ENCODE data around the gene ADCY2. TPM values are rescaled to one million over a fixed set of nuclear protein-coding genes. Genes with fewer than 3 reads are reported as not detected.

The ADCY2 gene
- total and polyA plus RNA-seq, 4 experiments from 2014 or later, result not detected

DNA sequence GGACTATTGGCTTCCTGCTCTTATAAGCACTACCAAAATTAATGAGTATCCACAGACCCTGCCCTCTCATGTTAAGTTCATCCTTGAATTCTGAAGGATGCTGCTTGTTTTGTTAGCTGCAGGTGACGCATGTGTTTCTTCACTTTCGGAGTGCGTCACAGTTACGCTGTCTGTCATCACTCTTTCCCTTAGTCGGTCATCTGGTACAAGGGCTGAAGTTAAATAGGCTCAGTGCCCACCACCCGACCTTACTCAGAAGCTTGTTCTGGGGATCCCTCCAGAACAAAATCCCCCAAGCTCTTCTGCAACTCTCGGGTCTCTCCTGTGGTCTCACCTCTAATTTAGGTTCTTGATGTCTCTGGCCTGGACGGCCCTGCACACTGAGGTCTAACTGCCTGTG is 51.0 kb downstream of the ADCY2 start:
- ChIA-PET POLR2A (ENCODE audit: partially characterized antibody) (no interaction called here), CTCF (ENCODE audit: partially characterized antibody) (no interaction called here)
- no peak for DNase-seq
- Histone ChIP-seq H3K36me3 (ENCODE audit: insufficient read depth, low read length) (no peaks in the 10 kb centered on the region), H3K27me3 (ENCODE audit: insufficient read depth, low read length) (no peaks in the 10 kb centered on the region), H3K4me3 (ENCODE audit: low read length in 2 of 2) (no peak overlapping the region), H3K9me3 (ENCODE audit: control insufficient read depth in 1 of 2, low read length in 2 of 2) (no peaks in the 10 kb centered on the region), H3K4me1 (ENCODE audit: insufficient read depth, low read length) (no peaks in the 10 kb centered on the region), H3K27ac (ENCODE audit: low read depth, low read length) (no peak overlapping the region)
- no peak overlapping the region for H3K4me3 Mint-ChIP-seq
- no peak overlapping the region for H3K27ac Mint-ChIP-seq
- H3K36me3 Mint-ChIP-seq, result no peaks in the 10 kb centered on the region
- H3K9me3 Mint-ChIP-seq, result no peaks in the 10 kb centered on the region
- intact Hi-C loops (cut with micrococcal nuclease), result no loop called here
- H3K27me3 Mint-ChIP-seq, result peaks cover 0 to 2% of the 10 kb centered on the region in 2 donors
- no peaks in the 10 kb centered on the region for H3K4me1 Mint-ChIP-seq

DNA sequence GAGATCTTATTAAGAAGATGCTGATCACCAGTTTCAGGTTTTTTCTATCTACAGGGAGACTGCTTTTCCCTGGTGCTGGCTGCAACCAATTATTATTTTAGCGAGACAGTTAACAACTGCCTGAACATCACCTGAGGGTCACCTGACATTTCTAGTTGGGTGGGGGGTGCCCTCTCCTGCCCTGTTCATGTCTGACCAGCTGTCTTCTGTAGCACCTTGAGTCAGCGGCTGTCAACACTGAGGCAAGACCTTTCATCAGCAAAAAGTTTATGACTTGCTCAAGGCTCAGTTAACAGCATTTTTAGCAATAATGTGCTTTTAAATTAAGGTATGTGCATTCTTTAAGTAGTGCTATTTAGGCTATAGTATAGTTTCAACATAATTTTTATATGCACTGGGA is 58.0 kb downstream of the ADCY2 start:
- Histone ChIP-seq H3K9me3 (ENCODE audit: control insufficient read depth in 1 of 2, low read length in 2 of 2) (no peaks in the 10 kb centered on the region), H3K4me1 (ENCODE audit: insufficient read depth, low read length) (no peaks in the 10 kb centered on the region), H3K27me3 (ENCODE audit: insufficient read depth, low read length) (no peaks in the 10 kb centered on the region), H3K36me3 (ENCODE audit: insufficient read depth, low read length) (no peaks in the 10 kb centered on the region), H3K27ac (ENCODE audit: low read depth, low read length) (no peak overlapping the region), H3K4me3 (ENCODE audit: low read length in 2 of 2) (no peak overlapping the region)
- ChIA-PET CTCF (ENCODE audit: partially characterized antibody) (no interaction called here), POLR2A (ENCODE audit: partially characterized antibody) (no interaction called here)
- H3K9me3 Mint-ChIP-seq, result peaks cover 0 to 2% (median 0%) of the 10 kb centered on the region in 8 donors
- no peak for DNase-seq
- no peak overlapping the region for H3K4me3 Mint-ChIP-seq
- intact Hi-C loops (cut with micrococcal nuclease), result no loop called here
- H3K4me1 Mint-ChIP-seq, result no peaks in the 10 kb centered on the region
- H3K27me3 Mint-ChIP-seq, result no peaks in the 10 kb centered on the region
- no peaks in the 10 kb centered on the region for H3K36me3 Mint-ChIP-seq
- no peak overlapping the region for H3K27ac Mint-ChIP-seq

DNA sequence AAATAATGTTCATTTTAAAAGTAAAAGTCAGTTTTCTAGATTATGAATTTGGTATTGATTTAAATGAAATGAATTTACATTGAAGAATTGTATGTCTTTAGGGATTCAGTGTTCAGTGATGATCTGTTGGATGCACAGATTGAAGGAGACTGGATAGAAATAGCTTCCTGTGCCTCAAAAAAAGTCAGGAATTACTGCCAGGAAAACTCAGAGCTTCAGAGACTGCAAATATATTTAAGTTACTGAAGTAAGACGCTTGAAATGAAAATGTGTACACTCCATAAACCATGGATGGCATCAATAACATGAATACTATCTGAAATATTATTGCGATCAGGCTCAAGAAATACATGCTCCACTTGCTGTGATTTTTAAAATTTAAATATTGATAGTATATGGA is 60.3 kb downstream of the ADCY2 start:
- no peak overlapping the region for H3K4me3 Mint-ChIP-seq
- no peak overlapping the region for H3K27ac Mint-ChIP-seq
- H3K9me3 ChIP-seq (ENCODE audit: control insufficient read depth in 1 of 2, low read length in 2 of 2), result no peaks in the 10 kb centered on the region
- POLR2A ChIA-PET (ENCODE audit: partially characterized antibody), result no interaction called here
- H3K4me3 ChIP-seq (ENCODE audit: low read length in 2 of 2), result no peak overlapping the region
- CTCF ChIA-PET (ENCODE audit: partially characterized antibody), result no interaction called here
- no peak overlapping the region for H3K27ac ChIP-seq (ENCODE audit: low read depth, low read length)
- no peaks in the 10 kb centered on the region for H3K27me3 ChIP-seq (ENCODE audit: insufficient read depth, low read length)
- peaks cover 0 to 2% (median 0%) of the 10 kb centered on the region in 8 donors for H3K9me3 Mint-ChIP-seq
- no peaks in the 10 kb centered on the region for H3K4me1 Mint-ChIP-seq
- intact Hi-C loops (cut with micrococcal nuclease), result no loop called here
- no peaks in the 10 kb centered on the region for H3K4me1 ChIP-seq (ENCODE audit: insufficient read depth, low read length)
- H3K36me3 ChIP-seq (ENCODE audit: insufficient read depth, low read length), result no peaks in the 10 kb centered on the region
- H3K36me3 Mint-ChIP-seq, result no peaks in the 10 kb centered on the region
- no peaks in the 10 kb centered on the region for H3K27me3 Mint-ChIP-seq
- no peak for DNase-seq

DNA sequence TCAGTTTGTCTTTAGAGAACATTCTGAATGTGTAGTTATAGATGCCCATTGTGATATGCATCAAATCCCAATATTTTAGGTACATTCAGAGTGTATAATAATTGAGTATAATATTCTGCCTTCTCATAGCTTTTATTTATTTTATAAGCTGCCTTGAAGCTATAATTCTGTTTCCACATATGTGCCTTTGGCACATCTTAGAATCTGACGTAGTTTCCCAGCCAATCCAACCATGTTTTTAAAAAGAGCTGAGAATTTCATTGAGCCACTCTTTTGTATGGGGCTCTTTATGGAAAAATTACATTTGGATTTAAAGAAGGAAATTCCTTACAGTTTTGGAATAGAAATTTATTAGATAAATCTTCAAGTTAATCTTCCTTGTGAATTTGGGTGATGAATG is 65.4 kb downstream of the ADCY2 start:
- H3K36me3 Mint-ChIP-seq, result no peaks in the 10 kb centered on the region
- no peaks in the 10 kb centered on the region for H3K4me1 ChIP-seq (ENCODE audit: insufficient read depth, low read length)
- DNase-seq, result no peak
- H3K27me3 ChIP-seq (ENCODE audit: insufficient read depth, low read length), result no peaks in the 10 kb centered on the region
- intact Hi-C loops (cut with micrococcal nuclease), result no loop called here
- ChIA-PET CTCF (ENCODE audit: partially characterized antibody) (interaction anchor here (0.7 kb wide), 1 partner anchor 10 kb away, joined by 3 read pairs; no protein-coding TSS in a partner anchor), POLR2A (ENCODE audit: partially characterized antibody) (no interaction called here)
- no peak overlapping the region for H3K4me3 ChIP-seq (ENCODE audit: low read length in 2 of 2)
- no peaks in the 10 kb centered on the region for H3K4me1 Mint-ChIP-seq
- H3K9me3 Mint-ChIP-seq, result no peaks in the 10 kb centered on the region
- no peak overlapping the region for H3K27ac ChIP-seq (ENCODE audit: low read depth, low read length)
- H3K27ac Mint-ChIP-seq, result no peak overlapping the region
- no peaks in the 10 kb centered on the region for H3K36me3 ChIP-seq (ENCODE audit: insufficient read depth, low read length)
- no peaks in the 10 kb centered on the region for H3K27me3 Mint-ChIP-seq
- no peak overlapping the region for H3K4me3 Mint-ChIP-seq
- H3K9me3 ChIP-seq (ENCODE audit: control insufficient read depth in 1 of 2, low read length in 2 of 2), result no peaks in the 10 kb centered on the region

DNA sequence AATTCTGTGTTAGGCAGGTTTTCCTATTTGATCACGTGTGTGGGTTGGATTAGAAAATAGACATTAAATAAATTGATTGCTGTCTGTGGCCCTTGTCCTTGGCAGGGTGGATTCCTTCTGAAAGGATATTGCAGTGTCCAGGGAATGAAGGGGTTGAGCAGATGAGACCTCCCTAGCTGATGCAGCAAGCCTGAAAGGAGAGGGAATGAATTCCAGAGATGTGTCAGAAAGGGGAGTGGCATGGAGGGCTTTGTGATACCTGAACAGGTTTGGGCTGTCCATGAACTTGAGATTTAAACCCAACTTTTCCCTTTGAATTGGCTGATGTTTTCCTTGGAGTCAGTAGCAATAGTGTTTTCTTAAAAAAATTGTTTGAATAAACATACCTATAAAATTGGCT is 66.8 kb downstream of the ADCY2 start:
- Histone ChIP-seq H3K27ac (ENCODE audit: low read depth, low read length) (no peak overlapping the region), H3K4me3 (ENCODE audit: low read length in 2 of 2) (no peak overlapping the region), H3K9me3 (ENCODE audit: control insufficient read depth in 1 of 2, low read length in 2 of 2) (no peaks in the 10 kb centered on the region), H3K27me3 (ENCODE audit: insufficient read depth, low read length) (no peaks in the 10 kb centered on the region), H3K36me3 (ENCODE audit: insufficient read depth, low read length) (no peaks in the 10 kb centered on the region), H3K4me1 (ENCODE audit: insufficient read depth, low read length) (no peaks in the 10 kb centered on the region)
- CTCF ChIA-PET (ENCODE audit: partially characterized antibody), result interaction anchor here (0.6 kb wide), 1 partner anchor 887 kb away, joined by 4 read pairs; no protein-coding TSS in a partner anchor
- Mint-ChIP-seq H3K4me3 (no peak overlapping the region), H3K27me3 (no peaks in the 10 kb centered on the region), H3K27ac (no peak overlapping the region), H3K36me3 (no peaks in the 10 kb centered on the region), H3K4me1 (no peaks in the 10 kb centered on the region), H3K9me3 (no peaks in the 10 kb centered on the region)
- DNase-seq, result no peak
- intact Hi-C loops (cut with micrococcal nuclease), result no loop called here
- POLR2A ChIA-PET (ENCODE audit: partially characterized antibody), result no interaction called here

DNA sequence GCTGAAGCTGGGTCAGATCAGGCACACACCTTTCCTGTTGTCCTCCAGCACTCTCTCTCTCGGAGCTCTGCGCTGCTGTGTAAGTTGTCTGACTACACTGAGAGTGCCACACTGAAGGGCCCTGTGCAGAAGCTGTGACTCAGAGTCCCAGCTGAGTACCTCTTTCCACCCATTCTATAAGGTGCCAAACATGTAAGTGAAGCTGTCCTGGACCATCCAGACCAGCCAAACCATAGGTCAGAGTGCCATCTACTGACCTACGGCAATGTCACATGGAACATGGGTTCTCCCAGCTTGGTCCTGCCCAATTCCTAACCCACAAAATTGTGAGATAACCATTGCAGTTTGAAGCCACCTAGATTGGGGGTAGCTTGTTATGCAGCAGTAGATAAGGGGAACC is 68.2 kb downstream of the ADCY2 start:
- Mint-ChIP-seq H3K4me3 (no peak overlapping the region), H3K9me3 (no peaks in the 10 kb centered on the region), H3K27me3 (no peaks in the 10 kb centered on the region), H3K27ac (no peak overlapping the region), H3K36me3 (no peaks in the 10 kb centered on the region), H3K4me1 (no peaks in the 10 kb centered on the region)
- Histone ChIP-seq H3K27me3 (ENCODE audit: insufficient read depth, low read length) (no peaks in the 10 kb centered on the region), H3K9me3 (ENCODE audit: control insufficient read depth in 1 of 2, low read length in 2 of 2) (no peaks in the 10 kb centered on the region), H3K27ac (ENCODE audit: low read depth, low read length) (no peak overlapping the region), H3K4me3 (ENCODE audit: low read length in 2 of 2) (no peak overlapping the region), H3K4me1 (ENCODE audit: insufficient read depth, low read length) (no peaks in the 10 kb centered on the region), H3K36me3 (ENCODE audit: insufficient read depth, low read length) (no peaks in the 10 kb centered on the region)
- CTCF ChIA-PET (ENCODE audit: partially characterized antibody), result no interaction called here
- intact Hi-C loops (cut with micrococcal nuclease), result no loop called here
- POLR2A ChIA-PET (ENCODE audit: partially characterized antibody), result no interaction called here
- no peak for DNase-seq

DNA sequence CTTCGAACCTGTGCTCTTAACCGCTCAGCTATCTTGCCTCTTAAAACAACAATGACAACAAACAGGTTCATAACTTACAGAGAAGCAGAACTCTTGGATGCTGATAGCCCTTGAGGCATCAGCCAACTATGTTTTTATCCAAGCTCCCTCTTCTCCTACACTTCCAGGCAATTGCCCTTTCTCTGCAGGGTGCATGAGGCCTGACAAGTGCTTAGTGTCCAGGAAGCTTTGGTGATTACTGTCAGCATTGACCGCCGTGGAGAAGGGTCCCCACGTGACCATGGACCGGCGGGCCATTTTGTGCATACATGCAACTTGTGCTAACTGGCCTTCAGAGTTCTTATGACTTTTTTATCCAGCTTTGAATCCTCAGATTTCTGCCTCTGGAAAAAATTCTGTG is 71.2 kb downstream of the ADCY2 start:
- Mint-ChIP-seq H3K36me3 (no peaks in the 10 kb centered on the region), H3K4me3 (no peak overlapping the region), H3K9me3 (peaks cover 0 to 6% (median 0%) of the 10 kb centered on the region in 8 donors), H3K4me1 (no peaks in the 10 kb centered on the region), H3K27ac (no peak overlapping the region), H3K27me3 (no peaks in the 10 kb centered on the region)
- no peaks in the 10 kb centered on the region for H3K4me1 ChIP-seq (ENCODE audit: insufficient read depth, low read length)
- no peak overlapping the region for H3K27ac ChIP-seq (ENCODE audit: low read depth, low read length)
- no peaks in the 10 kb centered on the region for H3K27me3 ChIP-seq (ENCODE audit: insufficient read depth, low read length)
- ChIA-PET CTCF (ENCODE audit: partially characterized antibody) (interaction anchor here (0.7 kb wide), 1 partner anchor 686 kb away, joined by 3 read pairs; no protein-coding TSS in a partner anchor), POLR2A (ENCODE audit: partially characterized antibody) (no interaction called here)
- intact Hi-C loops (cut with micrococcal nuclease), result no loop called here
- DNase-seq, result no peak
- H3K4me3 ChIP-seq (ENCODE audit: low read length in 2 of 2), result no peak overlapping the region
- H3K9me3 ChIP-seq (ENCODE audit: control insufficient read depth in 1 of 2, low read length in 2 of 2), result no peaks in the 10 kb centered on the region
- no peaks in the 10 kb centered on the region for H3K36me3 ChIP-seq (ENCODE audit: insufficient read depth, low read length)

DNA sequence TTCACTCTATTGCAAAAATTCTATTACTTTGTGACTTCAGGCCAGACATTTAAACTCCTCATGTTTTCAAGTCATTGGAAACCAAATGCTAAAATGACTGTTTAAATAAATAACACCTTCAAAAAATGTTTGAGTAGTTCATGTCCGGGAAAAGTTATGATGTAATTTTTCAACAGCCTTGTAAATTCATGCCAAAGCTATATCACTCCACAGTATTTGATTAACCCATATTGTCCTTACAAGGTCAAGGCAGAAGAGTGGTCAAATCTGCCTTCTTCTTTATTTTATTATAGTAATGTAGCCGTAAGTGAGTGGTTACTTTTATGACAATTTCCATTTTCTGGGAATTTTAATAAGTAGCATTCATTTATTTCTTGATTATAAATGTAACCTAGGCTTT is 72.8 kb downstream of the ADCY2 start:
- CTCF ChIA-PET (ENCODE audit: partially characterized antibody), result no interaction called here
- H3K36me3 ChIP-seq (ENCODE audit: insufficient read depth, low read length), result no peaks in the 10 kb centered on the region
- no peak overlapping the region for H3K27ac ChIP-seq (ENCODE audit: low read depth, low read length)
- Mint-ChIP-seq H3K4me3 (no peak overlapping the region), H3K9me3 (peaks cover 0 to 6% (median 0%) of the 10 kb centered on the region in 8 donors), H3K27ac (no peak overlapping the region), H3K36me3 (no peaks in the 10 kb centered on the region), H3K4me1 (no peaks in the 10 kb centered on the region), H3K27me3 (no peaks in the 10 kb centered on the region)
- H3K27me3 ChIP-seq (ENCODE audit: insufficient read depth, low read length), result no peaks in the 10 kb centered on the region
- H3K9me3 ChIP-seq (ENCODE audit: control insufficient read depth in 1 of 2, low read length in 2 of 2), result no peaks in the 10 kb centered on the region
- no peak overlapping the region for H3K4me3 ChIP-seq (ENCODE audit: low read length in 2 of 2)
- intact Hi-C loops (cut with micrococcal nuclease), result no loop called here
- DNase-seq, result no peak
- POLR2A ChIA-PET (ENCODE audit: partially characterized antibody), result no interaction called here
- H3K4me1 ChIP-seq (ENCODE audit: insufficient read depth, low read length), result no peaks in the 10 kb centered on the region

All from CD4-positive, alpha-beta memory T cell (primary cell).